ENCODE results near the gene RUNX3.
"Not testable (repeated sequence)": the region's sequence is repeated elsewhere in the genome, so short reads cannot be mapped to it uniquely, and the experiment has no call there.

Gene RUNX3

GRCh38 chr1:24913616-24914225, 16.4 kb downstream of the RUNX3 start:
- no peak for DNase-seq (ENCODE audit: low spot score)

GRCh38 chr1:24913274-24913604, 16.8 kb downstream of the RUNX3 start:
- no peak for DNase-seq (ENCODE audit: low spot score)

- no peak for DNase-seq (ENCODE audit: low spot score)
Observed at GRCh38 chr1:24912376-24913273, 17.5 kb downstream of the RUNX3 start.

- DNase-seq (ENCODE audit: low spot score) = no peak
Observed at GRCh38 chr1:24911651-24912155, 18.4 kb downstream of the RUNX3 start.

GRCh38 chr1:24910751-24911650, 19.1 kb downstream of the RUNX3 start:
- no peak for DNase-seq (ENCODE audit: low spot score)

- DNase-seq (ENCODE audit: low spot score) = no peak
Observed at GRCh38 chr1:24910210-24910609, 19.9 kb downstream of the RUNX3 start.

GRCh38 chr1:24909388-24909898, 20.6 kb downstream of the RUNX3 start:
- DNase-seq (ENCODE audit: low spot score) = no peak

- no peak for DNase-seq (ENCODE audit: low spot score)
Observed at GRCh38 chr1:24908591-24909259, 21.4 kb downstream of the RUNX3 start.

- DNase-seq (ENCODE audit: low spot score) = not testable (repeated sequence)
Observed at GRCh38 chr1:24907587-24908294, 22.3 kb downstream of the RUNX3 start.

GRCh38 chr1:24906760-24907490, 23.2 kb downstream of the RUNX3 start:
- no peak for DNase-seq (ENCODE audit: low spot score)

GRCh38 chr1:24905979-24906720, 23.9 kb downstream of the RUNX3 start:
- DNase-seq (ENCODE audit: low spot score) = no peak

- DNase-seq (ENCODE audit: low spot score) = no peak
Observed at GRCh38 chr1:24905355-24905978, 24.6 kb downstream of the RUNX3 start.

- no peak for DNase-seq (ENCODE audit: low spot score)
Observed at GRCh38 chr1:24904731-24905354, 25.2 kb downstream of the RUNX3 start.

GRCh38 chr1:24903955-24904730, 25.9 kb downstream of the RUNX3 start:
- DNase-seq (ENCODE audit: low spot score) = no peak

- no peak for DNase-seq (ENCODE audit: low spot score)
Observed at GRCh38 chr1:24903560-24903954, 26.5 kb downstream of the RUNX3 start.

GRCh38 chr1:24903011-24903461, 27.0 kb downstream of the RUNX3 start:
- DNase-seq (ENCODE audit: low spot score) = no peak

GRCh38 chr1:24902471-24902891, 27.6 kb downstream of the RUNX3 start:
- DNase-seq (ENCODE audit: low spot score) = no peak

All from D341Med (cell line).